ENCODE data around the gene ZIC4.

ZIC4 gene

GRCh38 chr3:147341727-147342126 lies 64.6 kb downstream of the ZIC4 start:
- DNase-seq: no peak

- DNase-seq: no peak
These were observed 69.6 kb downstream of the ZIC4 start for GRCh38 chr3:147336543-147337278.
